ENCODE data around the gene CFAP77.

Gene CFAP77

DNA sequence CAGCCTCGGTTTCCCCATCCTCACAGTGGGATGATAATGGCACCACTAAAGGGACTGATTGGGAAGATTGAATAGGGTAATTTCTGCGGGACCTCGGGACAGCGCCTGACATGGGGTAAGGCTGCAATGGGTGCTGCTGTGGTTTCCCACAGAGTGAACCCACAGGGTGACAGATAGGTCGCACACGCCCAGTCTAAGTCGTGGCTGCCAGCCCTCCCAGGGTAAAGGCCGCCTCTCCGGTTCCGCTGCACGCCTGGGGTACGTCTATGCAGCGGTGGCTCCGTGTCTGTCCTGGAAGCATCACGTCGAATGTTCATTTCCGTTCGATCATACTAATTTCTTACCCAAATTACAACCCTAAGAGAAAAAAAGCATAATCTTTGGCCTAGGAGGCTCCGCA lies 631 bp downstream of the CFAP77 start:
- DNase-seq, result peak in 1 of 2 donors; percentile 22

DNA sequence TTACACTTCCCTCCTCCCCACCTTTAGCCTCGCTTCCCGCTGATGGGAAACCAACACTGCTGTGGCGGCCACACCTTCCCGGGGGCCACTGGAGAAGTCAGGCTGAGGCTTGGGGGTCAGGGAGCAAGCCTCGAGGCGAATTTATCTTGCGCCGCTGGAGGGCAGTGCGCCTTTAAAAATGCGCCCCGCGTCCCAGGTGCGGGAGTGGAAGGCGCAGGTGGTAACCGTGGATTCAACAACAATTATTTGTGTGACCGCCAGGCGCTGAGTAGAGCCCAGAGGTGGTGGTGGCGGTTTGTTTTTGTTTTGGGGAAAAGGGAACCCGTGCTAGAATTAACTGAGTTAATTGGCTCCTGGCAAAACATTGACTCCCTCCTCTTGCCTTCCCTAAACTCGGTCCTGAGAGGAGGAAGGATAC lies 1.1 kb downstream of the CFAP77 start:
- peak; percentile 71 to 77 for DNase-seq

DNA sequence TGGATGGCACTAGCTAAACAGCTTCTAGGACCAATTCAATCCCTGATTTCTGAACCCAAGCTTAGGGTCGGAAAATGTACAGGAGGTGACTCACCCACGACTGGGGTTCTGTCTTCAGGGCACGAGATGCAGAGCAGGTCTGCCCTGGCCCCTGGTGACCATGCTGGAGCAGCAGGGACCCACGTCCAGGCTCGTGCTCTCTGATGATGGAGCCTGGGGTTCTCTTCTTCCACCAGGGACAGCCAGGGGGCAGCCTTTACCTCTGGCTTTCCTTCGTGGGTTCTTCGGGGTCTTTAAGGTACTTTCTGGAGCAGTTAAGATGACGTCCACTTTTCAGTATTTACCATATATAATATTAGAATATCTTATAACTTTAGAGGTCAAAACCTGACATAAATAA lies 2.1 kb downstream of the CFAP77 start:
- peak in 1 of 2 donors; percentile 31 for DNase-seq

DNA sequence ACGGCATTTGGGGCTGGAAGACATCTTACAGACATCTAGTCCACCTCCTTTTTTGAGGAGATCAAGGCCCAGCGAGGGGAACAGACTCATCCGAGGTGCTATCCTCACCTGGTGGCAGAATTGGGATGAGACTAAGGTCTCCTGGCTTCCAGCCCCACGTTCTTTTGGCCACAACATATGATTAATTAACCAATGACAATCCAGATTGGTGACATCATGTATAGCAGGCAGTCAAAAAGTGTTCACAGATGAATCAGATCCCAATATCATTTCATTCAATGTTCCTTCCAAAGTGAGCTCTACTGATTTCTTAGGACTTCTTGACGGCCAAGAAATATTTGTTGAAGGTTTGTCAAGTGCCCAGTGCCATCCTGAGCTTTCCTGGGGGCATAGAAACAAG lies 3.9 kb downstream of the CFAP77 start:
- no peak for DNase-seq

DNA sequence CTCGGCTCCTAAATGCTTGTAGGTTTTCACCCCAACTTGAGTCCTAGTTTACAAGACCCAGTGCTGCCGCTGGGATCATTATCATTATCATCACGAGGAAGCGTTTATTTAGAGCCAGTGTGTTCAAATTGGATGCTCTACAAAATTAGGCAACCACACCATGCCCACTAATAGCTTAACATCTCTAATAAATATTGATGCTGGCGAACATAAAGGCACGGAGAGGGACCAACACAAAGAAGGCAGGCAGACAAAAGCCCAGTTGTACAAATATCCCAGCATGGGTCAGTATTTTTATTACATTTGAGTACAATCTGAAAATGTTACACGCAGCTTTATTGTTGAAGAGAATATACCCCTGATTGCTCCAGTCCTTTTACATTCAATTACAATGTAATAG lies 4.7 kb downstream of the CFAP77 start:
- no peak for DNase-seq

DNA sequence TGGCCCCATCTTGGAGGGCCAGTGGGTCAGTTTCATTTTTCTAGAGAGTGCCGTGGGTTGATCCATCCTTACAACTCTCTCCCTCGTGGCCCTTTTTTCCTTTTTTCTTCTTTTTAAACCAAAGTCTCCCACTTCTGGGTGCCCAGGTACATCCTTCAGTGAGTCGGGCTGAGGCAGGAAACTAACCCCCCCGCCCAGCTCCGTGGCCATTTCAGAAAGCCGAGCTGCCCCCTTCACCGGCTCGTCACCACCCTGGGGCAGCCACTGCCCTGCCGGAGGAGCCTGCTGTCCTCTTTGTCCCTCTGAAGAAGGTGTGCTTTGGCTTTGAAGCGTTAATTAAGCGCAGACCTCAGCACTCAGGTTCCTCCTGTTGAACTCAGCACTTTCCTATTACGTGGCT lies 5.2 kb downstream of the CFAP77 start:
- no peak for DNase-seq

DNA sequence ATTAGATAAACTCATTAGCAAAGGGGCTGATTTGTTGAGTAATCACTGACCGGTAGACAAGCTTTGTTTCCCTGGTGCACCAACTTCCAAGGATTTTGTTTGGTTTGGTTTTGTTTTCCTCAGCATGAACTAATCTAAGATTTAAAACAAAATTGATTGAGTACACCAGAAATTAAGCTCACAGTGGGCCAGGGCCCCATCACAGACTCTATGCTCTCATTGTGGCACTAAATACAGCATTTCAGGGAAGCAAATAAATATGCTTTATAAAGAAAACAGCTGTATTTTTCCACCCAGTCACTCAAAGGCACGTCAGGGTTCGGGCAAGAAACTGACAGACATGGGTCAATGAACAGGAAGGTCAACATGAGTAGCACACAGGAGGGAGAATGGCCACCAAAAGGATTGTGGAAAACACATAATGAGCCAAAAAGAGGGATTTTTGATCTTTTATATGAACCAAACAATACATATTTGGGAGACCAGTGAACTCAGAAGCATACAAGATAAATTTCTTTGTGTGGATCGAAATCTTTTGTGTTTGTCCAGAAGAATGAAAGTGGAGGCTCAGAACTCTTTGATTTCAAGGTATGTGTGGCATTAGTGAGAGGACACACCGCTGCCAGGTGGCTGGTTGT lies 8.8 kb downstream of the CFAP77 start:
- no peak for DNase-seq

DNA sequence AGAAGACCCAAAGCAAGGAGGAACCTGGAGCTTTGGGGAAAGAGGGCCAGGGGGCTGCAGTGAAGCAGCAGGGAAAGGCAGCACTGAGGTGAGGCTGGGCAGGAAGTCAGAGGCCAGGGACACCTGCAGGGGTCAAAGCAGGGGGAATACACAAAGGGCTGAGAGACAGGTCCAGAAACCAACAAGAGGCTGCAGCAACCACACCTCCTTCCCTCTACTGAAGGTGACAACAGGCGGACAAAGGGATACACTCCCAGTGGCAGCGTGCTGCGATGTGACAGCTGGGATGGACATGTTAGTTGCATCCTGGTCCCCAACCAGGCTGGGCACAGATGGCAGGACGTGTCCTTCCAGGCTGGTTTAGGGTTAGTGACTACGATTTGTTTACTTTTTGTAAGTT lies 12.6 kb downstream of the CFAP77 start:
- DNase-seq, result no peak

DNA sequence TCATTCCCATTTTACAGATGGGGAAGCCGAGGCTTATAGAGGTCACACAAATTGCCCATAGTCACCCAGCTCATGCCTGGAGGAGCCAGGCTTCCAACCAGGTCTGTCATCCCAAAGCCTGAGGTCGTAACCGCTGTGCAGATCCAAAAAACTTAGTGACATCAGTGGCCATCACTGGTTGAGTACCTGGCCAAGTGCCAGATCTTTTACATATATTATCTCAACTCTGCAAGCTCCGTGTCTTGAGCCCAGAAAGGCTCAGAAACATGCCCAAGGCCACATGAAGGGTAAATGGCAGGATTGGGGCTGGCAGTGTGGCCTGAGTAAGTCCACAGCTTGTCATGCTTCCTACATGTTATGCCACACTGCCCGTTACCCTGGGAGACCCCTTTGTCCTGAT lies 13.5 kb downstream of the CFAP77 start:
- no peak for DNase-seq

DNA sequence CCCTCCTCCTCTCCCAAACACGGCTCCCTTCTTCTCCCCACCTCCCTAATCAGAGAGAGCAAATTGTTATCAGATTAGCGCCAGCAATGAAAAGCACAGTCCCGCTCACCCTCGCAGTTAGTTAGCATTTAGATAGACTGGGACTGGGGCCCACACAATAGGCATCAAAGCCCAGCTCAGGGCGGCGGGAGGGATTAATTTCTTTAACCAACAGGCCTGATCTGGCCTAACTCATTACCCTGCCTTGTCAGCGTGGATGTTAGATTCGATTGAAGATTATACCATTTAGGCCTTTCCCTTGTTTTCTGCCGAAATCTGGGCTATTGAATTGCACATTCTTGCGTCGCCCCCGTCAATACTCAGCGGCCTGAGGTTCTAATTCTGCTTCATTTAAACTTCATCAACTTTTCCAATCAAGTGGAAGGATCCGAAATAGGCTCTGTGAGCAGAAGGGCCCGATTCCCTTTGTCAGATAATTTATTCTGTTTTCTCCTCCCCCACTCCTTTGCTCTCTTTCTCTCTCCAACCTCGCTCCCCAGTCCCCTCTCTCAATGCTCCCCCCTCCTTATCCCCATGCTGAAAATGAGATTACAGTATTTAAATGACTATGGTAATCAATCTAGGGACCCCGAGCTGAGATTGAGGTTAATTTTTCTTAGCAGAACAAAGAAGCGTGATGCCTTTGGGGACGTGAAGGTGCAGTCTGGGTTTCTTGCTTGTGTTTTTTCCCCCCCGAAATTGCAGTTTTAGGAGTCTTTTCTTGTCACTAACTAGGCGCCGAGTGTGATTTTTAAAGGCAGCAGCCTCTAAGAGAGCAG lies 15.1 kb downstream of the CFAP77 start:
- no peak for DNase-seq

DNA sequence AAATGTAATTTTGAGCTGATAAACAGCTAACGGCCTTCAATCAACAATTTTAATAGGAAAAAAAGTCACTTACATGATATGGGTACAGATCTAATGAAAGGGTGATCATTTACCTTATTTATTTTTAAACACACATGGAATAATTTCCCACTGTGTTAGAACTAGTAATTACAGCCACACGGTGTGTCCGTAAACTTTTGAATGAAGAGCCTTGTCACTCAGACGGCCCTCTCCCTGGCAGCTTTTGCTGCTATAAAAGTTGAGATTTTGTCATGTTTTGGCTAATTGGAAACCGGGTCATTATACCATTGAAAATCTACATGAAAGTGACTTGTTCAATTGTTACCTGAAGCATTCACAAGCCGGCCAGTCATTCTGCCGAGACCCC lies 15.7 kb downstream of the CFAP77 start:
- no peak for DNase-seq

DNA sequence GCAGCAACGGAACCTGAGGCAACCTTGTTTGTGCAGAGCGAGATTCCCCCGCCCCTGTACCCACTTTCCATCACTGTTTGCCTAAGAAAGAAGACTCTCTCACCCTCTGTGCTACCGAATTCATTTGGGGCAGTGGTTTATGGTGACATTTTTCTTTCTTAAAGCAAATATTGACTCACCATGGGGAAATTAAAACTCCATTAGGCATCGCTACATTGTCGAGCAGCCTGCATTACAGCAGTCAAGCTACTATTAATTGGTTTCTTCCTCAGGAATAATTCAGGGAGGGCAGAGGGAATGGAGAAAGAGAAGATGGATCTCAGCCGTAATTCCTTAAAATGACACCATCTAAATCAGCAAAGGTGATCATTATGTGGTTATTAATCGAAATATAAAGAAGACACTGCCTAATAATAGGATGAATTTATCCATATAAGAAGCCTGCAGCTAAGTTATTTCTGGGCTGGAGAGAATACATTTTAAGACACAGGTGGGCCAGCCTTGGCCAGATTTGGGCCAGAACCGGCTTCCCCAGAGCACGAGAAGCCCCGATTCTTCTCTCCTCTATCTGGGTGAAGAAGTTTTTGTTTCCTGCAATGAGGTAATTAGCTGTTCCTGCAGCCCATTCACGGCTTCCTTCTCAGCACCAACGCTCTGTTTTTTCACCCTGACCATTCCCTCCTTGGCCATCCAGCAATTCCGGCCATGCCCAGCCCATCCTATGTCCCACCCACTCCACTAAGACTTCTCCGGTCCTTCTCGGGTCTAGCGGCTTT lies 16.8 kb downstream of the CFAP77 start:
- no peak for DNase-seq

DNA sequence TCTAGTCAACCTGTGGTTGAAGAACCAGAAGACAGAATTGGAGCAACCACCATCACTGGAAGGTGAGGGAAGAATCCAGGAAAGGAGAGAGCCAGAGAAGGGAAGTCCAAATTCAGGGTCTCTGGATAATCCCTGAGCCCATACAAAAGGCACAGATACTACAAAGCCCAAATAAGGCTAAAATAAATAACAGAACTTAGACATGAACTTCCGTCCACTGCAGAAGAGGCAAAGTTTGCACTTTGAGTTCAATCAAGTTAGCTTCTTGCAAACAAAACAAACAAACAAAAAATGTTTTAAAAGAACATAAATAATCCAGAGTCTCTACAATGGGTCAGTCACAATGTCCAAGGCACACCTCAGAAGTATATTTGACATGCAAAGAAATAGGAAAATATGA lies 21.0 kb downstream of the CFAP77 start:
- no peak for DNase-seq

DNA sequence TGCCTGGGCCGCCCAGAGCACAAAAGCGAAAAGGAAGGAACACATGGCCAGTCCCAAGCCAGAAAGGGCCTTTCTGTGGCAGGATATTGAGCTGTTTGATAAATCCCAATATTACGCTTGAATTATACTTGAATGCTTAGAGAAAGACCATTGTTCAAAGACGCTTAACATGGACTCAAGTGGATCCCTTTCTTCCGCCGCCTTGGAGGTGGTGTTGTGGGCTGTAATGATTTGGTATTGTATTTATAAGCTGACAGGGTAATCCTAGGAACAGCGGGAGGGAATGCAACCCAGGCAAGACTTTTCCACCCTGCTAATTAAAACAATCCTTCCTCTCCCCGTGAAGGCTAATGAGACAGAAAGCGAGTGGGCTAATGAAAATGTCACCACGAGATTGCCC lies 24.9 kb downstream of the CFAP77 start:
- DNase-seq, result no peak

DNA sequence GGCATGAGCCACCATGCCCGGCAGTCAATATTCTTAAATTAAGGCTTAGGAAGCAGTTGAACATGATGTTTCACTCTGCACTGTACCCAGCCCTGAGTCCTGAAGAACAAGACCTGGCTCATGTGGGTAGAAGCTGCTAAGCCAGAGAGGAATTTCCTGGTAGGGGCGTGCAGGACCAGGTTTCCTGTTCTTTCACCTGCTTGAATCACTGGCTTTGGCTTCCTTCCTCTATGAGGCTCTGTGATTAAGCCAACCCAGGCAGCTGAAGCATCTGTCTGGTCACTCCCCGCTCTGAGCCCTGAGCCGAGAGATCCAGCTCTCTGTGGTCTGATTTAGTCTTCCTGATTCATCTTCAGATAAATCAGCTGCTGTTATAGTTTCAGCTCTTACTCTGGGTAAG lies 29.1 kb downstream of the CFAP77 start:
- no peak for DNase-seq

DNA sequence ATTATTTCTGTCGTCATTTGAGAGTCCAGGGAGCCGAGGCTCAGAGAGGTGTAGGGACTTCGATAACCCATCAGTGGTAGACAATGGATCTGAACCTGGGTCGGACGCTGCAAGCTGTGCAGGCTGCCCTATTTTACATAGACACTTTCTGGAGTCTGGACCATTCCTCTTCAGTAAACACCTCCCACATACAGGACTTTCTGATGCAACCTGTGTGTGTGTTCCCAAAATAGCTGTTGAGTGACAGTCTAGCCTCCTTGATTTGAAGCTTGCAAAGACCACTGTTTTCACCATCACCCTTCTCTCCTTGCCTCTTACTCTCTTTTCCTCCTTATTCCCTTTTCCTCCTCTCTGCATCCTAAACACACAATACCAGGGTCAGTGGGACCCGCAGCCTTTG lies 30.7 kb downstream of the CFAP77 start:
- DNase-seq, result no peak

DNA sequence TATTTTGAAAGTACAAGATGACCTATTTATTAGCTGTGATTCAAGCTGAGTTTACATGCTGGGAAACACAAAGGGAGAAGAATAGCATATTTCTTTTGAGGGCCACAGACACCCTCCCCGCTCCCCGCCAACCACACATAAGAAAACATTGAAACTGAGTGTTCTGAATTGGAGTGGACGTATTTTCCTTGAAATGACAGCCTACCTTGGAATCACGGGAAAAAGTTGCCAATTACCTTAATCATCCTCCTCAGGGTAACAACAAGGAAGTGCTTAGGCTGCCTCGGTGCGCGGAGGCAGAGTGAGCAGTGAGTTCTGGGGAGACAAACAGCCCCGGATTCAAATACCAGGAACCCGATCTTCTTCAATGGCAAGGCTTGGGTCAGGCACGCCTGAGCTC lies 31.4 kb downstream of the CFAP77 start:
- no peak for DNase-seq

DNA sequence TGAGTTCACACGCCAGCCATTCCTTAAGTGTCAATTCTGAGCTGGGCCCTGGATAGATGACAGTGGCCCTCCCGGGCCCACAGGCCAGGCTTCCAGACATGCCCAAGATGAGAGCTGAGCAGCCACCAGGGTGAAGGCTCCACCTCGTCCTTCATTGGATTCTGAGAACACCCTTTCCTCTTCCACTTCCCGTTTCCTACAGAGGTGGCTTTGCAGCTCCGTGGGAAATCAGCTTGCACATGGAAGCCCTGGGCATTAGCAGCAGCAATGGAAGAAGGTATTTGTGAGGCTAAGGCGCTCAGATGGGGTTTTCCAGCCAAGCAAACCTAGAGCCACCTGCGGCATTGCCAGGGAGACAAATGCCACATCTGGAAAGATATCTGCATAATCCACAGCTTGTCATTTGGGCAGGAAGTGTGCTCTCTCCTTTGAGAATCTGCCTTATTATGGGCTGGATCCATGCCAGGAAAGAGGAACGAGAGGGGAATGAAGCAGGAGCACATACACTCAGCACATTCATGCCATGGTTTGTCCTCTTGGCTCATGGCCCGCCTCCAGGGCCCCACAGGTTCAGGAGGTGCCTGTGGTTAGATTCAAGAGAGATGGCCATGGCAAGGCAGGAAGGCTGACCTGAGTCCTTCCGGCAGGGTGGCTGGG lies 34.1 kb downstream of the CFAP77 start:
- no peak for DNase-seq

DNA sequence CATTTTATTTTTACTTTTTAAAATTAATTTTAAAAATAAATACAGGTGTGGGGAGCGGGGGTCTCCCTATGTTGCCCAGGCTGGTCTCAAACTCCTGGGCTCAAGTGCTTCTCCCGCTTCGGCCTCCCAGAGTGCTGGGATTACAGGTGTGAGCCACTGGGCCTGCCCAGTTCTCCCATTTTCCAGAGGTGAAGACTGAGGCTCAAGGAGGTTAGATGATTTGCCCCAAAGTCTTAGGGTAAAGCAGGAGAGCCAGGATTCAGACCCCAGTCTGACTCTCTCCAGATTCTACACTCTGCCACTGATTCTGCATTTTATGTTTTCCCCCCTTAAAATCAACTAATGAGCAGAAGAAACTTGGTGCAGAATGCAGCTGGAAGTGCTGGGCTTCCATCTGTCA lies 36.9 kb downstream of the CFAP77 start:
- no peak for DNase-seq

DNA sequence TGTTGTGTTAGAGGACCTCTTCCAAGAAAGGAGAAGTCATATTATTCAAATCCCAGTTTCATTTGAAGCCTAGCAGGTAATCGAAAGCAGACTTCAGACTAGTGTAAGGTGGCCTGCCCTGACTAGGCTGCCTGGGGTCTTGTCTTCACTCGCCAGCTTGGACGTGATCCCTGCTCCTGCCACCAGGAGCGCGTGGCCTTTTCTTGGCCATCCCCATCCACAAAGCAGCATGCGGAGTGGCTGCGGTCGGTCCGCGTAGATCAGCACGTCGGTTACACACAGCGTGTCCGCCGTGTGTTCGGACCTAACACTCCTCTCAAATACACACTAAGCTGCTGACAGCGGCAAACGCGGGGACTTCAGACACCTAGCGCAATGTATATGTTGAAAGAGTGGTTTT lies 37.3 kb downstream of the CFAP77 start:
- no peak for DNase-seq

DNA sequence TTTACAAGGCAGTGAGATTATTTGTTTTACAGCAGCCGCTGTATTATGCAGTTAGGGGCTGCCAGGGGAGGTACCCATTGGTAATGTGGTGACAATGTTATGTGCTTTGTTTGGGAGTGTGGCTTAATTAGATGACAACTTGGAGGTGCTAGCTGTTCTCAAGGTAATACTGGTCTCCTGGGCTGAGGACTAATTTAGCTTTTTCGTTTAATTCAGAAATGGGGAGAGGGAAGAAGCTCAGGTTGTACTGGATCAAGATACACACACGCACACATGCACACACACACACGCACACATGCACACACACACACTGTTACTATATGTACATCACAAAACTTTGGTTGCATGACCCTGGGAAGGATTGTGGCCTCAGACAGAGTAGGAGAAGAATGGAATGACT lies 37.9 kb downstream of the CFAP77 start:
- no peak for DNase-seq

DNA sequence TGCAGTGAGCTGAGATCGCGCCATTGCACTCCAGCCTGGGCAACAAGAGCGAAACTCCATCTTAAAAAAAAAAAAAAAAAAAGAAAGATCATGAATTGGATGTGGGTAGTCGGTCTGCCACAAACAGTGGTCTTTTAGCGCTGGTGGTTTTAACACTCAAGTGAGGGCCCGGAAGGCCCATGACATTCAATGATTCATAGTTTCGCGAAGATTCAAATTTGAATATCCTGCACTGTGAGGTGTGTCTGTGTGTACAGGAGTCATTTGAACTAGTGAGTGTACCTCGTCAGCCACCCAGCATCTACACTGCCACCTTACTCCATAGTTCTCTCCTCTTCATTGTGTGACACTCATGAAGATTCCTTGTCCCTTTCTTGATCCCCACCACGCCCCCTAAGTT lies 41.3 kb downstream of the CFAP77 start:
- DNase-seq, result peak; percentile 41 to 52

DNA sequence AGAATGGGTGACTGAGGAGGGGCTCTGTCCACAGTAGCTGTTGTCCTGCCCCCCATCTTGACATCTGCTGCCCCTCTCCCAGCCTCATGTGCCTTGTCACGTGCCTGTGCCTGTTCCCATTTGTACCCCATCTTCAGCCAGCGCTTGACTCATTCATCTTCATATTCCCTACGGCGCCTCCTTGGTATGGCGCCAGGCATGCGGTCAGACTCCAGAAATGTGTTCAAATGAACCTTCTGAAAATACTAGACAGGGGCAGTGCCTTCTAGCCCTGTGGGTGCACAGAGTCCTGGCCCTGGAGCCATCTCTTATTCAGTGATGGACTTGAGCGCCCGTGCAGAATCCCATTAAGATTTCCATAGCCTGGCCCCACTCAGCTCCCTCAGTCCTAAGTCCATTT lies 46.2 kb downstream of the CFAP77 start:
- no peak for DNase-seq
